ENCODE data around the gene TANGO6.

DNA sequence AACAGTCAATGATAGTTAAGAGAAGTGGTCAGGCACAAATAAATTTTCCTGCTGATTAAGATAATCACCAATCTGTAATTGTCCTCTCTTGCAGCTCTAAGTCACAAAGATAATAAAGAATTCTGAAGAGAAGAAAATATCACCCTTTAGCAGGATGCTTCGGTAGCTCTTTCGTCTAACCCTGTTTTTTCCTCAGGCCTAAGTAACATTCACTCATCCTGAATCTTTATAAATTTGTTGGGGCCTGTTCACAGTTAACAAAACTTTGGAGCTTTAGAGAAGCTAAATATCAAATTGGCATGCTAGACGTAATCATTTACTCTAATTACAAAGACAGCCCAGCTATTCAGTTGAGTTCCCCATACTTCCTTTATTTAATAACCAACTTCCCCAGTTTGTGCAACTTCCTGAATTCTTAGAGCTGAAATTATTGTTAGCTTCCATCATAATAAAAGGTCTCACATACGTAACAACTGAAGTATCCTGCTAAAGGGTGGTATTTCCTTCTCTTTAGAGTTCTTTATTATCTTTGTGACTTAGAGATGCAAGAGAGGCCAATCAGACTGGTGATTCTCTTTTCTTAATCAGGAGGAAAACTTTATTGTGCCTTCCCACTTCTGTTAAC, 118.6 kb downstream of the TANGO6 start:
- no peak for TF ChIP-seq POLR2A (IDR thresholded peaks at IDR 0.05)
- TF ChIP-seq, protein P1, sequence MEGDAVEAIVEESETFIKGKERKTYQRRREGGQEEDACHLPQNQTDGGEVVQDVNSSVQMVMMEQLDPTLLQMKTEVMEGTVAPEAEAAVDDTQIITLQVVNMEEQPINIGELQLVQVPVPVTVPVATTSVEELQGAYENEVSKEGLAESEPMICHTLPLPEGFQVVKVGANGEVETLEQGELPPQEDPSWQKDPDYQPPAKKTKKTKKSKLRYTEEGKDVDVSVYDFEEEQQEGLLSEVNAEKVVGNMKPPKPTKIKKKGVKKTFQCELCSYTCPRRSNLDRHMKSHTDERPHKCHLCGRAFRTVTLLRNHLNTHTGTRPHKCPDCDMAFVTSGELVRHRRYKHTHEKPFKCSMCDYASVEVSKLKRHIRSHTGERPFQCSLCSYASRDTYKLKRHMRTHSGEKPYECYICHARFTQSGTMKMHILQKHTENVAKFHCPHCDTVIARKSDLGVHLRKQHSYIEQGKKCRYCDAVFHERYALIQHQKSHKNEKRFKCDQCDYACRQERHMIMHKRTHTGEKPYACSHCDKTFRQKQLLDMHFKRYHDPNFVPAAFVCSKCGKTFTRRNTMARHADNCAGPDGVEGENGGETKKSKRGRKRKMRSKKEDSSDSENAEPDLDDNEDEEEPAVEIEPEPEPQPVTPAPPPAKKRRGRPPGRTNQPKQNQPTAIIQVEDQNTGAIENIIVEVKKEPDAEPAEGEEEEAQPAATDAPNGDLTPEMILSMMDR (IDR thresholded peaks at IDR 0.05), result no peak

All from adrenal gland (tissue), 5 donors.